ENCODE measurements around the gene TSPYL6.

DNA sequence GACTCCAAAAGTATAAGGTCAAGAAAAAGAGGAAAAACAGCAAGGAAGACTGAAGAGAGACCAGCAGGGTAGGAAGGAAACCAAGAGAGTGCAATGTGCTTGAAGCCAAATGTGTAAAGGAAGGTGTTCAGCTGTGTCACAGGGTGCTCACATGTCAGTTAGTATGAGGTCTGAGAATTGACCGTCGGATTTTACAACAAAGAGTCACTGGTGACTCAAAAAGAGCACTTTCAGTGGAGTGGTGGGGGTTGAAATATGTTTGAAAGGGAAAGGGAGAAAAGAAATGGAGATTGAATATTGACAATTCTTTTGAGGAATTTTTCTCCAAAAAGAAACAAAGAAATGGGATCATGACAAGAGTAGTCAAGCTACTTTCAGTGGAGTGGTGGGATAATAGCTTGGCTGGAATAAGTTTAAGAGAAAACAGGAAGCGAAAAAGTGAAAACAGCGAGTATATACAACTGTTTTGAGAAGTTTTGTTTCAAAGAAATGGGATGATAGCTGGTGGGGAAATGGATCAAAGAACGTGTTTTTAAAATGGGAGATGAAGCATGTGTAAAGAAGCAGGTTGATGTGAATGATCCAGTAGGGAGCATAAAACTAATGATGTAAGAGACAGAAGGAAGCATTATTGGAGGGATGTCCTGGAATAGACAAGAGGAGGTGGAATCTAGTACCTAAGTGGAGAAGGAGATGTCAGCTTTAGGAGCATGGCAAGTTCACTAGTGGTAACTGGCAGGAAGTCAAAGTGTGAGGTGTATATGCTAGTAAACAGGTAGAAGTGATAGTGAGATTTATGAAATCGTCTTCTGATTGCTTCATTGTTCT lies 3.6 kb upstream of the TSPYL6 start:
- TF ChIP-seq, protein P1, sequence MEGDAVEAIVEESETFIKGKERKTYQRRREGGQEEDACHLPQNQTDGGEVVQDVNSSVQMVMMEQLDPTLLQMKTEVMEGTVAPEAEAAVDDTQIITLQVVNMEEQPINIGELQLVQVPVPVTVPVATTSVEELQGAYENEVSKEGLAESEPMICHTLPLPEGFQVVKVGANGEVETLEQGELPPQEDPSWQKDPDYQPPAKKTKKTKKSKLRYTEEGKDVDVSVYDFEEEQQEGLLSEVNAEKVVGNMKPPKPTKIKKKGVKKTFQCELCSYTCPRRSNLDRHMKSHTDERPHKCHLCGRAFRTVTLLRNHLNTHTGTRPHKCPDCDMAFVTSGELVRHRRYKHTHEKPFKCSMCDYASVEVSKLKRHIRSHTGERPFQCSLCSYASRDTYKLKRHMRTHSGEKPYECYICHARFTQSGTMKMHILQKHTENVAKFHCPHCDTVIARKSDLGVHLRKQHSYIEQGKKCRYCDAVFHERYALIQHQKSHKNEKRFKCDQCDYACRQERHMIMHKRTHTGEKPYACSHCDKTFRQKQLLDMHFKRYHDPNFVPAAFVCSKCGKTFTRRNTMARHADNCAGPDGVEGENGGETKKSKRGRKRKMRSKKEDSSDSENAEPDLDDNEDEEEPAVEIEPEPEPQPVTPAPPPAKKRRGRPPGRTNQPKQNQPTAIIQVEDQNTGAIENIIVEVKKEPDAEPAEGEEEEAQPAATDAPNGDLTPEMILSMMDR (conservative IDR thresholded peaks at IDR 0.05; ENCODE audit: low read depth, low read length), result no peak
- TF ChIP-seq POLR2A (IDR thresholded peaks at IDR 0.05; ENCODE audit: low read depth, low read length) (no peak), MAZ (IDR thresholded peaks at IDR 0.05; ENCODE audit: borderline replicate concordance, low read depth, low read length) (no peak), CEBPB (IDR thresholded peaks at IDR 0.05; ENCODE audit: low read depth, low read length) (no peak), RAD21 (IDR thresholded peaks at IDR 0.05; ENCODE audit: low read length) (no peak), FOS (IDR thresholded peaks at IDR 0.05; ENCODE audit: low read depth, low read length) (no peak), BHLHE40 (IDR thresholded peaks at IDR 0.05; ENCODE audit: low read depth, low read length) (no peak)

Data from IMR-90 (cell line).